Adrenal gland (tissue), 5 donors: ENCODE data around the gene ATP5PF.

ENCODE experiments used
- POLR2A ChIP-seq, 2 donors: fragments of 450-650 bp; IDR thresholded peaks; one replicate each; pipeline ENCODE4 v1.6.1; 2017; ENCODE audit warnings: antibody characterized with exemption in 2 of 2, mild to moderate bottlenecking in 2 of 2, moderate library complexity in 1 of 2
- TF ChIP-seq, protein P1 (sequence below), 6 experiments: fragments of 450-650 bp in 4 of 6; fragments of 200-600 bp in 2 of 6; sonication (generic) in 1 of 6; IDR thresholded peaks; 1 replicate in 5 of 6; 2 replicates in 1 of 6; pipeline versions ENCODE4 v1.5.1 to v1.8.0; 2016 to 2021; ENCODE audit warnings: antibody characterized with exemption in 6 of 6, mild to moderate bottlenecking in 2 of 6, moderate library complexity in 1 of 6
- donor health status: DM: no; HTN: no; CAD: no.

DNA sequence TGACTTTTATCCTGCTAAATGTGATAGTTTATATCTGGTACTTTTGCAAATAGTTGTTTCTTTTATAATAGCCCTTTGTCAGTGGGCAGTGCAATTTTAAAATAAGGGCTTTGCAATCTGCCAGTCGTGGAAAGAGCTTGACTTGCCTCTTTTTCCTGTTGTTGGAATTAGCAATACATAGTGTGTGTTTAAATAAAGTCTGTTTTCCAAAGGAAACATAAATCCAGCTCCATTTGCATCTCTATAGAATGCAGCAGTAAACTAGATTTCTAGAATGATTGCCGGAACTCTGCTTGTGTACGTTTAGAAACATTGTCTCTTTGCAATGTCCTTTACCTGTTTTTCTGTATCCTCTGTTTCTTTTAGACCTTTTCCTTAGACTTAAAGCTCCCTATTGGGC lies 33.2 kb upstream of the ATP5PF start:
- TF ChIP-seq, protein P1, sequence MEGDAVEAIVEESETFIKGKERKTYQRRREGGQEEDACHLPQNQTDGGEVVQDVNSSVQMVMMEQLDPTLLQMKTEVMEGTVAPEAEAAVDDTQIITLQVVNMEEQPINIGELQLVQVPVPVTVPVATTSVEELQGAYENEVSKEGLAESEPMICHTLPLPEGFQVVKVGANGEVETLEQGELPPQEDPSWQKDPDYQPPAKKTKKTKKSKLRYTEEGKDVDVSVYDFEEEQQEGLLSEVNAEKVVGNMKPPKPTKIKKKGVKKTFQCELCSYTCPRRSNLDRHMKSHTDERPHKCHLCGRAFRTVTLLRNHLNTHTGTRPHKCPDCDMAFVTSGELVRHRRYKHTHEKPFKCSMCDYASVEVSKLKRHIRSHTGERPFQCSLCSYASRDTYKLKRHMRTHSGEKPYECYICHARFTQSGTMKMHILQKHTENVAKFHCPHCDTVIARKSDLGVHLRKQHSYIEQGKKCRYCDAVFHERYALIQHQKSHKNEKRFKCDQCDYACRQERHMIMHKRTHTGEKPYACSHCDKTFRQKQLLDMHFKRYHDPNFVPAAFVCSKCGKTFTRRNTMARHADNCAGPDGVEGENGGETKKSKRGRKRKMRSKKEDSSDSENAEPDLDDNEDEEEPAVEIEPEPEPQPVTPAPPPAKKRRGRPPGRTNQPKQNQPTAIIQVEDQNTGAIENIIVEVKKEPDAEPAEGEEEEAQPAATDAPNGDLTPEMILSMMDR (IDR thresholded peaks at IDR 0.05), result no peak
- TF ChIP-seq POLR2A (IDR thresholded peaks at IDR 0.05), result no peak
